HEK293T (cell line): ENCODE measurements around the gene BAG3.
"Not testable (repeated sequence)": the region's sequence is repeated elsewhere in the genome, so short reads cannot be mapped to it uniquely, and the experiment has no call there.

Experiments
- ARNT ChIP-seq: fragments of 450-650 bp; IDR thresholded peaks from 2 replicates; pipeline ENCODE4 v1.6.1; 2017; ENCODE audit warnings: mild to moderate bottlenecking
- CTBP1 ChIP-seq: fragments of 450-650 bp; IDR thresholded peaks from 2 replicates; pipeline ENCODE4 v1.6.1; 2016; ENCODE audit warnings: borderline replicate concordance
- ELF4 ChIP-seq: fragments of 450-650 bp; IDR thresholded peaks from 2 replicates; pipeline ENCODE4 v1.6.1; 2017; ENCODE audit warnings: antibody characterized with exemption
- FOXA1 ChIP-seq: fragments of 450-650 bp; IDR thresholded peaks from 2 replicates; pipeline ENCODE4 v1.6.1; 2016; ENCODE audit warnings: mild to moderate bottlenecking
- FOXK2 ChIP-seq: fragments of 450-650 bp; IDR thresholded peaks from 2 replicates; pipeline ENCODE4 v1.6.1; 2016; ENCODE audit warnings: mild to moderate bottlenecking
- FOXM1 ChIP-seq: fragments of 450-650 bp; IDR thresholded peaks from 2 replicates; pipeline ENCODE4 v1.6.1; 2017; ENCODE audit warnings: mild to moderate bottlenecking, borderline replicate concordance
- LEF1 ChIP-seq: fragments of 450-650 bp; IDR thresholded peaks from 2 replicates; pipeline ENCODE4 v1.6.1; 2017; ENCODE audit warnings: mild to moderate bottlenecking, borderline replicate concordance
- SP1 ChIP-seq: fragments of 450-650 bp; IDR thresholded peaks from 2 replicates; pipeline ENCODE4 v1.6.1; 2017
- TARDBP ChIP-seq: fragments of 450-650 bp; IDR thresholded peaks from 2 replicates; pipeline ENCODE4 v1.6.1; 2016
- ZNF384 ChIP-seq: fragments of 450-650 bp; IDR thresholded peaks from 2 replicates; pipeline ENCODE4 v1.6.1; 2016

GRCh38 chr10:119619811-119620210 lies 31.4 kb upstream of the BAG3 start:
- not testable (repeated sequence) for TF ChIP-seq FOXA1, TARDBP, ZNF384, CTBP1, ARNT, FOXK2, FOXM1, SP1, ELF4, LEF1
